Femur (tissue), 1 donor: ENCODE results near the gene ANO2.
"Not testable (repeated sequence)": the region's sequence is repeated elsewhere in the genome, so short reads cannot be mapped to it uniquely, and the experiment has no call there.

Source experiments
- DNase-seq: peaks from one replicate; pipeline ENCODE4 v3.0.0-alpha.2; 2017

The ANO2 gene

DNA sequence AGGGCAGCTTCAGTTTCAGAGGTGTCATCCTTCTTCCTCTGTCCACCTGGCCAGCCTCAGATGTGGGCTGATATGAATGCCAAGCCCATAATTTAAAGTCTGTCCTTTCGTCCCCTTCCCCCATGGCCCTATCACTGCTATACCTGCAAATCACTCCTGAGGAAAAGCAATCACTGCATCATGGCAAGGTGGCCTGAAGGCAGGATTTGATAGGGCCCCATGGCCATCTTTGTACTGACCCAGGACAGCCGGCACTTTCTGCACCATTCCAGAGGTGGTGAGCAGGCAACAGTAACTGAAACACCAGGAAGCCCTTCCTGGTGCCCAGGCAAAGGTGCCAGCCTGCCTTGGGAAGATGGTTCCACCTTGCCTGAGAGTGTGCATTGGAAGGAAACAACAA, 60.8 kb downstream of the ANO2 start:
- DNase-seq = no peak

DNA sequence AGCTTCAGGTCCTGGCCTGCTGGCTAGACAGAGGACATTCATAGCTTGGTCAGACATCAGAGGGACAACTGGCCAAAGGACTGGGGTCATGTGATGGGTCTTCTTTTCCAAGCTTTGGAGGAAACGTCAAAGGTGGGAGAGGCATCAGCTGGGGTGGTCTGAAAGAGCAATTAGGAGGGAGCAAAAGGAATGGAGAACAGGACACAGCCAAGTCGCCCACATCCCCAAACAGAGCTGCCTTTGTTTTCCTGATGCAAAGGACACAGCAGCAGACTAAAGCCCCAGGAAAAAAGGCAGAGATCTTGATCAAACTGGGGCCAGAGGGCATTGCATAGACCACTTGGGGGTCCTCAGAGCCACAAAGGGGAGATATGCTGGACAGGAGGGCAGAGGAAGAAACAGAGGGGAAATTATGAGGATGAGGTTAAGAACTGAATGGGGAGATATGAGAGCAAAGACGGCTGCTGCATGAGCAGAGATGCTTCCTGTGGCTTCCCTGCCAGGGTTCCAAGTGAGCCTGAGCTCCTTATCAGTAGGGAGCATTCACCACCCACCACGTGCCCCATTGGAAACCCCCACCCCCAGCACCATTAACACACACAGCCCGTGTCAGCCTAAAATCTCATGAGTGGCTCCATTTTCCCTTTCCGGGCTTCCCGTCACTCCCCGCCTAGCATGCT, 62.4 kb downstream of the ANO2 start:
- DNase-seq = no peak

DNA sequence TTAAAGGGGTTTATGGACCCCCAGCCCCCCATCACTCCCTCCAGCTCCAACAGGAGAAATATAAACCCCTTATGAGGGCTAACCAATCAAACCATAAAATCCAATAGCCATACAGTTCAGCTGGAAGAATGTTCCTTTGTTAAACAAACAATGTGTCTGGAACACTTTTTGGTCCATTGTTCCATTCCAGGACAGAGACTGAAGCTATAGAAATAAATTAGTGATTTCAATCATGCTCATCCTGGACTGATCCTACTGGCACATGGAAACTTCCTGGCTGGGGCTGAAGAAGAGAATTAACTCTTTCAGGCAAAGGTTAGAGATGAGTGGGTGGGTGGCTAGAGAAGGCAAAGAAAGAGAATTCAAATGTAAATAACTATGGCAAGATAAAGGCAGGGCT, 63.4 kb downstream of the ANO2 start:
- DNase-seq = no peak

GRCh38 chr12:5881101-5881606, 63.9 kb downstream of the ANO2 start:
- DNase-seq = no peak

GRCh38 chr12:5875851-5876250, 69.2 kb downstream of the ANO2 start:
- DNase-seq = no peak

GRCh38 chr12:5874514-5874913, 70.5 kb downstream of the ANO2 start:
- DNase-seq = no peak

- DNase-seq = peak; percentile 29
Observed at GRCh38 chr12:5873281-5873919, 71.7 kb downstream of the ANO2 start.

DNA sequence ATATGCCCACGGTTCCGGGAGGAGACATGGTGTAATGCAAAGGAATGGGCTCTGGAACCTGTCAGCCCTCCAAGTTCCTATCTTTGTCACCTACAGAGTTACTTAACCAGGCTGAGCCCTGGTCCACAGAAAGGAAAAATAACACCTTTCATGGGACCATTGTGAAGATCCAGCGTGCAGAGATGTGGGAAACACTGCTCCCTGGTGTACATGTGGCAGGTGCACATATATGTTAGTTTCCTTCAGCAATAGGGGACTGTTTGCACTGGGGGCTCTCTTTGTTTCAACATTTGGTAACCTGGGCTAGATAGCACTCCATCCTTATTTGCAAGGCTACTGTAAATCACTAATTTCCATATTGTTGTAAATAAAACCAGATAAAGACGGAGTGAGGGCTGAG, 72.3 kb downstream of the ANO2 start:
- DNase-seq = no peak

DNA sequence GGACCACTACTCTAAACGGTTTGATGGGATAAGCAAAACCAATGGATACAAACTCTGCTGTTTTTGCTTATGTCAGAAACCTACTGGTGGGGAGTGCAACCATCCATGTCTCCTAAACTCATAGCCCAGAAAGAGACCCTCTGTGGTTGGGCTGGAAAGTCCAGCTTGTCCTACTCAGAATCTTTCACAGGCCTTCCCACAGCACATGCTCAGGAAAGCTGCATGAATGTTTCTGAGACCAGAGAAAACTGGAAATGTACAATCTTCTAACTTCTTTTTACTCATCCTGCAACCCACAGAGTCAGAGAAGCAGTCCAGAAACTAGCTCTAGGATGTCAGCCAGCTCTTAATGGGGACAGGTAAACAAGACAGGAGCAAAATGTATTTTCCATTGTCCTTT, 73.3 kb downstream of the ANO2 start:
- DNase-seq = no peak

DNA sequence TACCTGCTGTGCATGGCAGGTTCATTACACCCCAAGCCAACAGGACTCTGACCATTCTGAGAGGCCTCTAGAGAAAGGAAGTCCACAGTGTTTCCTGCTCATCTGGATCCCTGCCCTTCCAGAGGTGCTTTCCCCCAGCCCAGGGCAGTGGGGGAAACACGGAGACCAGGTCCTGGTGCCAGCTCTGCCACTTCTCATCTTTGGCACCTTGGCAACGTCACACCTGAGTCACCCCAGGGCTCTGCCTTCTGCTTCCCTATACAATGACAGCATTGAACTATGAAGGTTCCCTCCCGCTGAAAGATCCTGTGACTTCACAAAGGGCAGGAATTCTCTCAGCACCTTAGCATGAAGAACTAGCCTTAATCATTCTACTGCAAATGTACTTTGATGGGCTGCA, 74.9 kb downstream of the ANO2 start:
- DNase-seq = no peak

GRCh38 chr12:5868625-5869295, 76.3 kb downstream of the ANO2 start:
- DNase-seq = no peak

DNA sequence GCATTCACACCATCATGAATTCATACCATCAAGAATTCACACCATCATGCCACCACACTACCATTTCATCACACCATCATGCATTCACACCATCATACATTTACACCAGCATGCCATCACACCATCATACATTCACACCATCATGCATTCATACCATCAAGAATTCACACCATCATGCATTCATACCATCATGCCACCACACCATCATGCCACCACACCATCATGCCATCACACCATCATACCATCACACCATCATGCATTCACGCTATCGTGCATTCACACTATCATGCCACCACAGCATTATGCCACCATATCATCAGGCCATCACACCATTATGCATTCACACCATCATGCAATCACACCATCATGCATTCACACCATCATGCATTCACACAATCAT, 79.7 kb downstream of the ANO2 start:
- DNase-seq = no peak

DNA sequence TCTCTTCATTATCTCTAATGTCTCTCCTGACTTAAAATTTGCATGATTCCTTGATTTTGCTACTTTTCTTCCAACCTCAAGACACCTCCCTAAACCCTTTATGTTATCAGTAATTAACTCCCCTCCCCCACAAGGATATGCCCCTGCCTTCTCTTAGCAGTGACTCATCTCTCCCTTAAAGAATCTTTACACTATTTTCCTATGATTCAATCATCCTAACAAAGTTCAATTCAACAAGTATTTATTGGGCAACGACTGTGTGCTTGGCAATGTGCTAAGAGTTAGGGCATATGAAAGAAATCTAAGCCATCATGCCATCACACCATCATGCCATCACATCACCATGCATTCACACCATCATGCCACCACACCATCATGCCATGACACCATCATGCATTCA, 80.1 kb downstream of the ANO2 start:
- DNase-seq = no peak

GRCh38 chr12:5864301-5864700, 80.8 kb downstream of the ANO2 start:
- DNase-seq = no peak

DNA sequence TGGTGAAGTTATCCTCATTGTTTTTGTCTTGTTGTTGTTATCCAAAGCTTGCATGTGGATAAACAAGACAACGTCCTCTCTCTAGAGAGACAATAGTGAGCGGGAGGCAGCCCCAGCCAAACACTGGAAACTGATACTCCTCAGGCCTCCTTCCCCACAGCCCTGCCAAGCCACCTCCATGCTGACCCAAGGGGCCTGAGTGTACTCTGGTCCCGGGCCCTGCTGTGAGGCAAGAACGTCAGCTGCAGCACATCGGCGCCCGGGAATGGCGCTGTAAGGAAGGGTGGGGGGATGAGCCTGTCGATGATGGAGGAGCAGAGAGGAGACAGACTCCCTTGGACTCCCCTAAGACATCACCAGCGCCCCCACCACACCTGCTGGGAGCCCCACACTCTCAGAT, 83.6 kb downstream of the ANO2 start:
- peak; percentile 50 for DNase-seq

DNA sequence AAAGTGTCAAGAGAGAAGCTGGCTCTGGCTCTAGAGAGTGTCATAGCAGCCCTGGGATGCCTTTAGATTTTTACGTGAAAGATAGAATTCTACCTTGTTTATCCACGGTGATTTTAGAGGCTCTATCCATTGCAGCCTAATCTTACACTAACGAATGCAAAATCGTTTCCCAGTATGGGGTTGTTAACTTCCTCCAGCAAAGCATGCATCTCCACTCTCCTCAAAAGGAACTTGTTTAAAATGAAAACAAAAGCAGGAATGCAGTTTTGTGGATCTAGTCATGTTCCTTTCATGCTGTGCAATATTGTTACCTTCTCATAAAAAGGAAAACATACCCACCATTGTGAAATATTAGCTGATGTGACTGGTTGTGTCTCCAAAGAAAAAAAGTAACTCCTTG, 88.4 kb downstream of the ANO2 start:
- DNase-seq = no peak

- no peak for DNase-seq
Observed at GRCh38 chr12:5846950-5847349, 98.1 kb downstream of the ANO2 start.

DNA sequence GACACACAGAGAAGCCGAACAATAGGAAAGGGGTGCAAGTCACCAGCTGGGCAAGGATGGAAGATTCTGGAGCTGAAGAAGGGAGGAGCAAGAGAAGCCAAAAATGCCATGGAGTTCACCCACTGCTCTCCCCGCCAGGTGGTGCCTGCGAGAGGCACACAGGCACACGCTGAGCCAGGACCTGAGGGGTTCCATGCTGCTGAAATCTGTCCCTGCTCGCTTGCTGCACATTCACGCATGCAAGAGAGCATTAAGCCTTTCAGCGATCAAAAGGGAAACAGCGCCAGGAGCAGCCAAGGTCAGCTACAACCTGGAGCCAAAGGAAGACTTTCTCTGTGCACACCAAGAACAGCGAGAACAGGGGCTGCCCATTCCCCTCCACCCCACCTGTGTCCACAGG, 104.1 kb downstream of the ANO2 start:
- DNase-seq = no peak

- no peak for DNase-seq
Observed at GRCh38 chr12:5830111-5830510, 114.9 kb downstream of the ANO2 start.

- no peak for DNase-seq
Observed at GRCh38 chr12:5827591-5827990, 117.5 kb downstream of the ANO2 start.

- not testable (repeated sequence) for DNase-seq
Observed at GRCh38 chr12:5825761-5826160, 119.3 kb downstream of the ANO2 start.

GRCh38 chr12:5818877-5819276, 126.2 kb downstream of the ANO2 start:
- not testable (repeated sequence) for DNase-seq

GRCh38 chr12:5817246-5817645, 127.8 kb downstream of the ANO2 start:
- no peak for DNase-seq

DNA sequence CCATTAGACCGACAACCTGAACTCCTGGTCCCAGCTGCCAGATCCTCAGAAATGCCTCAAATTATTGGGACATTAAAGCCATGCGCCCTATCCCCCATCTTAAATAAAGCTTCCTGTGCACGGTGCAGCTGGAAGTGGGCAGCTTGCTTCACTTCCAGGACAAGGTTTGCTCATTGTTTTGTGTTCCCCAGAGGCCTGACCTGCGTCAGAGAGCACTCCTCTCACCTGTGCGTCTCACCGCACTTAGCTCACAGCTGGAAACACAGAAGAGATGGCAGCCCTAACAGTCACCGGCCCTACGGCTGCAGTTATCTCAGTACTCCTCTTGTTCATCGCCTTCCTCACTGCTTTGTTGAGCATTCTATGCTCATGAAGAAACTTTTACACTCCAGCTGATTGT, 135.5 kb downstream of the ANO2 start:
- DNase-seq = no peak
